SK-N-SH treated with all-trans-retinoic acid at 6 μM for 48 hours (cell line): ENCODE results near the gene SPAM1.

Source experiments
- ATAC-seq: fragments of 200-7000 bp; cut with Tn5 transposase; 3 replicates; pipeline ENCODE4 v1.9.1; 2020; ENCODE audit warnings: mild to moderate bottlenecking, moderate library complexity
- ARNTL ChIP-seq: fragments of 450-650 bp; formaldehyde crosslinking; IDR thresholded peaks from 2 replicates; pipeline ENCODE4 v1.5.0; 2020; ENCODE audit warnings: low read depth, mild to moderate bottlenecking, moderate library complexity, borderline replicate concordance
- BACH2 ChIP-seq: fragments of 250-450 bp; sonication (Bioruptor Pico); IDR thresholded peaks from 2 replicates; pipeline ENCODE4 v1.9.0; 2021; ENCODE audit warnings: mild to moderate bottlenecking, borderline replicate concordance
- CREB5 ChIP-seq: fragments of 250-450 bp; sonication (Bioruptor Pico); IDR thresholded peaks from 2 replicates; pipeline ENCODE4 v1.5.1; 2020; ENCODE audit warnings: low read depth, mild to moderate bottlenecking, moderate library complexity
- CSRNP3 ChIP-seq: fragments of 250-450 bp; sonication (Bioruptor Pico); IDR thresholded peaks from 2 replicates; pipeline ENCODE4 v1.5.1; 2021; ENCODE audit warnings: mild to moderate bottlenecking, moderate library complexity
- ESRRG ChIP-seq: fragments of 250-450 bp; sonication (Bioruptor Pico); IDR thresholded peaks from 2 replicates; pipeline ENCODE4 v1.6.1; 2021; ENCODE audit warnings: mild to moderate bottlenecking
- GLIS3 ChIP-seq: fragments of 250-450 bp; sonication (Bioruptor Pico); IDR thresholded peaks from 2 replicates; pipeline ENCODE4 v1.5.0; 2020; ENCODE audit warnings: mild to moderate bottlenecking, moderate library complexity
- ISL1 ChIP-seq: fragments of 250-450 bp; sonication (Bioruptor Pico); IDR thresholded peaks from 2 replicates; pipeline ENCODE4 v2.1.2; 2022; ENCODE audit warnings: mild to moderate bottlenecking, moderate library complexity
- OSR1 ChIP-seq: fragments of 250-450 bp; sonication (Bioruptor Pico); IDR thresholded peaks from 2 replicates; pipeline ENCODE4 v1.8.0; 2022; ENCODE audit warnings: moderate library complexity, mild to moderate bottlenecking, inconsistent platforms
- PATZ1 ChIP-seq: fragments of 250-450 bp; sonication (Bioruptor Pico); IDR thresholded peaks from 2 replicates; pipeline ENCODE4 v1.8.0; 2020; ENCODE audit warnings: mild to moderate bottlenecking, moderate library complexity, borderline replicate concordance
- POU6F1 ChIP-seq: fragments of 250-450 bp; sonication (Bioruptor Pico); IDR thresholded peaks from 2 replicates; pipeline ENCODE4 v1.8.0; 2021; ENCODE audit warnings: low read depth, mild to moderate bottlenecking, moderate library complexity, borderline replicate concordance
- PPARA ChIP-seq: fragments of 250-450 bp; sonication (Bioruptor Pico); IDR thresholded peaks from 2 replicates; pipeline ENCODE4 v1.5.0; 2020; ENCODE audit warnings: mild to moderate bottlenecking, borderline replicate concordance
- RARB ChIP-seq: fragments of 250-450 bp; sonication (Bioruptor Pico); IDR thresholded peaks from 2 replicates; pipeline ENCODE4 v1.8.0; 2021; ENCODE audit warnings: mild to moderate bottlenecking, moderate library complexity
- SNAI2 ChIP-seq: fragments of 250-450 bp; sonication (Bioruptor Pico); IDR thresholded peaks from 2 replicates; pipeline ENCODE4 v1.5.0; 2020; ENCODE audit warnings: mild to moderate bottlenecking, moderate library complexity
- TCF4 ChIP-seq: fragments of 250-450 bp; sonication (Bioruptor Pico); IDR thresholded peaks from 2 replicates; pipeline ENCODE4 v1.8.0; 2021; ENCODE audit warnings: mild to moderate bottlenecking, moderate library complexity, borderline replicate concordance
- TOX ChIP-seq: fragments of 250-450 bp; sonication (Bioruptor Pico); IDR thresholded peaks from 2 replicates; pipeline ENCODE4 v1.8.0; 2021; ENCODE audit warnings: mild to moderate bottlenecking, moderate library complexity, borderline replicate concordance
- TSHZ2 ChIP-seq: fragments of 250-450 bp; sonication (Bioruptor Pico); IDR thresholded peaks from 2 replicates; pipeline ENCODE4 v1.5.0; 2020; ENCODE audit warnings: mild to moderate bottlenecking, moderate library complexity
- ZFP3 ChIP-seq: fragments of 250-450 bp; sonication (Bioruptor Pico); IDR thresholded peaks from 2 replicates; pipeline ENCODE4 v1.5.0; 2020; ENCODE audit warnings: mild to moderate bottlenecking, moderate library complexity
- ZFP30 ChIP-seq: fragments of 450-650 bp; formaldehyde crosslinking; IDR thresholded peaks from 2 replicates; pipeline ENCODE4 v1.5.0; 2022; ENCODE audit warnings: mild to moderate bottlenecking, moderate library complexity
- ZNF565 ChIP-seq: fragments of 450-650 bp; formaldehyde crosslinking; conservative IDR thresholded peaks from 2 replicates; pipeline ENCODE4 v1.5.0; 2020; ENCODE audit warnings: low read depth, mild to moderate bottlenecking, moderate library complexity
- ZNF70 ChIP-seq: fragments of 450-650 bp; formaldehyde crosslinking; IDR thresholded peaks from 2 replicates; pipeline ENCODE4 v1.5.0; 2020; ENCODE audit warnings: mild to moderate bottlenecking, moderate library complexity
- ZNF8 ChIP-seq: fragments of 450-650 bp; formaldehyde crosslinking; IDR thresholded peaks from 2 replicates; pipeline ENCODE4 v1.5.0; 2020; ENCODE audit warnings: mild to moderate bottlenecking, moderate library complexity

The SPAM1 gene

GRCh38 chr7:123995617-123996326 is 70.7 kb downstream of the SPAM1 start:
- ATAC-seq = no peak
- TF ChIP-seq ZFP3 (CRISPR knock-in tag) (no peak), TSHZ2 (CRISPR knock-in tag) (no peak), CREB5 (no peak), PATZ1 (CRISPR knock-in tag) (no peak), ZNF565 (CRISPR knock-in tag) (no peak), TCF4 (no peak), ISL1 (CRISPR knock-in tag) (no peak), GLIS3 (CRISPR knock-in tag) (no peak), SNAI2 (CRISPR knock-in tag) (no peak), ZNF8 (CRISPR knock-in tag) (no peak), CSRNP3 (CRISPR knock-in tag) (no peak), PPARA (CRISPR knock-in tag) (no peak), ARNTL (CRISPR knock-in tag) (no peak), ZFP30 (CRISPR knock-in tag) (no peak), POU6F1 (CRISPR knock-in tag) (no peak), TOX (no peak), OSR1 (CRISPR knock-in tag) (no peak), BACH2 (CRISPR knock-in tag) (no peak), ZNF70 (no peak)

- no peak for ATAC-seq
- TF ChIP-seq ZFP30 (CRISPR knock-in tag) (no peak), OSR1 (CRISPR knock-in tag) (no peak), PPARA (CRISPR knock-in tag) (no peak), POU6F1 (CRISPR knock-in tag) (no peak), SNAI2 (CRISPR knock-in tag) (no peak), CREB5 (no peak), ESRRG (no peak), RARB (no peak), ZNF8 (CRISPR knock-in tag) (no peak), ARNTL (CRISPR knock-in tag) (no peak), ZNF565 (CRISPR knock-in tag) (no peak), ISL1 (CRISPR knock-in tag) (no peak), GLIS3 (CRISPR knock-in tag) (no peak), CSRNP3 (CRISPR knock-in tag) (no peak), TSHZ2 (CRISPR knock-in tag) (no peak)
Observed at GRCh38 chr7:123996327-123996625, 71.2 kb downstream of the SPAM1 start.
